ENCODE results near the gene NOBOX.
"Not testable (repeated sequence)": the region's sequence is repeated elsewhere in the genome, so short reads cannot be mapped to it uniquely, and the experiment has no call there.

Gene NOBOX

DNA sequence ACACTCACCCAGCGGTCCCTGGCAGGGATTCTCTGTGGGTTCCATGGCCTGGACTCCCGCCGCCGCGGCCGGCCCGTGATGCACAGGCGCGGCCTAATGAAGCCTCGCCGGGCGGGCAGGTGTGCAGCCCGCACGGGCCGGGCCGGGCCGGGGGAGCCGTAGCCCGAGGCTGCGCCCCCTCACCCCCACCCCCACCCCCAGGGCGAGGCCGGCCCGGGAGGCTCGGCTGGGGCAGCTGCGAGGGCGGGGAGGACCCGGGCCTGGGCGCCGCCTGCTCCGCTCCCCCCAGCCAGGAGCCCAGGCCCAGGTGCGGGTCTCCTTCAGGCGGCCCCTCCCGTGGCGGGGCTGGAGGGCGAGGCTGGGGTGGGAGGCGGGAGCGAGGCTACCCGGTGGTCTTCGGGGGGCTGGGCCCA lies at the start of gene NOBOX:
TSS of gene NOBOX (minus strand) at position 45 of the 413 bp plus-strand sequence.
- no peak for DNase-seq

DNA sequence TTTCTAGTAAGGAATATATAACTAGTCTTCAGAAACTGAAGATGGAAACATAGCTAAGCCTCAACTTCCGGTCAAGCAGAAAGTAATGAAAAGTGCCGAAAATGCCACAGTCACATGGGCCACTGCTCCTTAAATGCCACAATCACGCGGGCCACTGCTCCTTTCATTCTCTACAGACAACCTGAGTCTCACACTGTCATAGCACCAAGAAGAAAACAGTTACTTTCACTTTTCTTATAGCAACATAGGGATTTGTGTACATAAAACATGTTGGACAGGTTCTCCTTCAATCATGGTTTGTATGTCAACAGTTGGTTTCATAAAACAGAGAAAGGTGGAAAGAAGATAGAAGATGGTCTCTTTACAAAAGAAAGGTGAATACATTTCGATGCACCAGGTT lies 48.6 kb upstream of the NOBOX start:
- DNase-seq = no peak

DNA sequence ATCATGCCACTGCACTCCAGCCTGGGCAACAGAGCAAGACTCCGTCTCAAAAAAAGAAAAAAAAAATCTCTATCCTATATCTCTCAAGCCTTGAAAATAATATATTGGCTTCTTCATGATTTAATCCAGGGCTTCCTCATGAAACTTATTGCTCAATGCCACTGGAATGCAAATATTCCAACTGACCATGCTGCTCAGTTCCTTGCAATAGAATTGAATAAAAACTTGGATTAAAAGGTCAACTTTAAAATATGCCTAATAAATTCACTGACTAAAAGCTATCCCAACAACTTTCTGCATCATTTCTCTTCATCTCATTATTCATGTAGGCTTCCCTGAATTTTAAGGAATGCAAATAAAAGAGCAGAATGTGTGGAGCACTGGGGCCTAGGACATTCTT lies 42.1 kb upstream of the NOBOX start:
- no peak for DNase-seq

DNA sequence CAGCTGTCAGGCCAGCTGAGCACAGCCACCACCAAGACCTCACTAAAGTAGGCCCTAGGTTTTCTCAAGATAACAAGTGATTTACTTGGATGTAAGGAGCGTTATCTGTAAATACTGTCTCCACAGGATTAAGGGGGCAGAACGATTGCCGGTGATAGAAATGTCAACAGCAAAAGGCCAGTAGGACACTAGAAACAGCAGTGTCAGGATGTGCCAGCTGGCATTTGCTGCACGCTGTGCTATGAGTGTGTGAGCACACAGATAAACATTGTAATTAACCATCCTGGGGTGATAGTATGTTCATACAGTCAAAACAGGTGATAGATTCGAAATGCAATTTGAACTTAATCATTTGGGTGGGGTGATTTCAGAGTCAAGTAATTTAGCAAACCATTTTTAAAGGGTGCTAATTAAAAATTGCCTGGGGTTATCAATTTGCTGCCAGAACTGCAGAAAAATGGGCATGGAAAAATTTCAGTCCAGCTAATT lies 36.3 kb upstream of the NOBOX start:
- no peak for DNase-seq

DNA sequence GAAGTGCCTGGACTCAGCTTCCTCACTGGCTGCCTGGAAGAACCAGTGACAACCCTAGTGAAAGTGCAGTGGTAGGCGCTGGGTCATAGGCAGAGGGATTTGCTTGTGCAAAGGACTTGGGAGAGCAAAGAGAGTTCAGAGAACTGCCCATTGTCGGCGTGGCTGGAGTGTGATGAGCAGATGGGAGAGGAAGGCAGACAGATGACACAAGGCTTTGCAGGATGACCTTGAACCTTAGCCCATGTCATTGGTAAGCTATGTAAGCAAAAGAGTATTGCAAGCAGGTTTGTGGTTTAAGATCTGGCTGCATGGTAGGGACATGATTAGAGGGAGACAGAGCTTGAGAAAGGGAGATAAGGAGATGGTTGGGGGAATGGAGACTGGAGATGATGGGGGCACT lies 35.3 kb upstream of the NOBOX start:
- DNase-seq = no peak

DNA sequence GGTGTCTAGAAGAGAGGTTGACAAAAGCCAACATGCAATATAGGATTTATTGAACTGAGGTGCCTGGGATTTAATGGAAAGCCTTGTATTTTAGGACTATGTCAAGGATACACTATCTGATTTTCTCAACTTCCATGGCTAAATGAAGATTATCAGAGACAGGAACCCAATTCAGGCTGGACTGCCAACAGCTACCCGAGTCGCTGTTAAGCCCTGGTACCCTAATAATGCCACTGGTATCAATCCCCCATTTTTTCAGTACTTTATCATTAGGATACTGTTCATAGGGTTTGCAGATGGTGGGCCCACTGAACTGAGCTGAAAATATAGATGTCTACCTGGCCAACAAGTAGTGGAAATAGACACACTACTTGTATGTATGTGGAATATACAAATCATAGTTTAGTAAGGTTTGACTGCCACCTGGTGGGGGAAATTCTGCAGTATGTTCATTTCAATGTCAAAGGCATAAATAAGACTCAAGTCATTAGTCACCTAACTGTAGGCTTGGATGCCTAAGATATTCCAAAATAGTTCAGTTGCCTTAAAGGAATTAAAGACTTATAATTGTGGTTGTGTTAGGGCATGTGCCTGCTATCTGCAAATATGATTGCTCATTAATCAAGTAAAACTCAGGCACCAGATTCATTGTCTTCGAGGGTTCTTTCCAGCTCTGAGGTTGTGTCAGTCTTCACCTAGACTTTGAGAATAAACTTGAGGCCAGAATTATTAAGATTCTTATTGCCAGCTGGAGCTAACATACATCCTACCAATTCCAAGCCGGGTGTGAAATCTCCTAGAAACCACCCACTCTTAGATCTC lies 34.1 kb upstream of the NOBOX start:
- peak; percentile 73 for DNase-seq

DNA sequence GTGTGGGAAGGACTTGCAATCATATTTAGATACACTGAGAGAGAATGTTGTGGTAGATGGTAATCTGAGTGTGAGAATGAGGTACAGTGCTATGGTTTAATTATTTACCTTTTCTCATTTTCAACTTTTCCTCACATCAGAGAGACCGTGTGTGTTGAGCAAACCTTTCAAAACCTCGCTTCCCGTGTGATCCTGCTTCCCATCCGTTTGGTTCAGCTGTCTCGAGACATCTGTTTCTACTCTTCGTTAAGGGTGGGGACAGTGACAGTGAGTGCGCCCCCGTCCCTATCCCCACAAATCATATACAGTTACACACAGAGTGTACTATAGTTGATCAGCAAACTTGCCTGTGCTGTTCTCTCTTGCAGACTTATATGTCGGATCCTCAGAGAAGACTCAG lies 33.0 kb upstream of the NOBOX start:
- no peak for DNase-seq

DNA sequence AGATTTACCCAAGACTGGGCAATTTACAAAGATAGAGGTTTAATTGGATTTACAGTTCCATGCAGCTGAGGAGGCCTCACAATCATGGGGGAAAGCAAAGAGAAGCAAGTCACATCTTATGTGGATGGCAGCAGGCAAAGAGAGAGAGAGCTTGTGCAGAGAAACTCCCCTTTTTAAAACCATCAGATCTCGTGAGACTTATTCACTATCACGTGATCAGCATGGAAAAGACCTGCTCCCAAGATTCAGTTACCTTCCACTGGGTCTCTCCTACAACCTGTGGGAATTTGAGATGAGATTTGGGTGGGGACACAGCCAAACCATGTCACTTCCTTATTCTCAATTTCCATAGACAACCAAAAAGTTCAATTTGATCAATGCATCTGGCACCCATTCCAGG lies 24.9 kb upstream of the NOBOX start:
- DNase-seq = no peak

DNA sequence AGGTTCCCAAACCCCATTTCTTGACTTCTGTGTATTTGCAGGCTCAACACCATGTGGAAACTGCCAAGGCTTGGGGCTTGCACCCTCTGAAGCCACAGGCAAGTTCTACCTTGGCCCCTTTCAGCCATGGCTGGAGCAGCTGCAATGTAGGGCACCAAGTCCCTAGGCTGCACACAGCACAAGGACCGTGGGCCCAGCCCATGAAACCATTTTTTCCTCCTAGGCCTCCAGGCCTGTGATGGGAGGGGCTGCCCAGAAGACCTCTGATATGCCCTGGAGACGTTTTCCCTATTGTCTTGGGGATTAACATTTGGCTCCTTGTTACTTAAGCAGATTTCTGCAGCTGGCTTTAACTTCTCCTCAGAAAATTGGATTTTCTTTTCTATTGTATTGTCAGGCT lies 24.0 kb upstream of the NOBOX start:
- not testable (repeated sequence) for DNase-seq

DNA sequence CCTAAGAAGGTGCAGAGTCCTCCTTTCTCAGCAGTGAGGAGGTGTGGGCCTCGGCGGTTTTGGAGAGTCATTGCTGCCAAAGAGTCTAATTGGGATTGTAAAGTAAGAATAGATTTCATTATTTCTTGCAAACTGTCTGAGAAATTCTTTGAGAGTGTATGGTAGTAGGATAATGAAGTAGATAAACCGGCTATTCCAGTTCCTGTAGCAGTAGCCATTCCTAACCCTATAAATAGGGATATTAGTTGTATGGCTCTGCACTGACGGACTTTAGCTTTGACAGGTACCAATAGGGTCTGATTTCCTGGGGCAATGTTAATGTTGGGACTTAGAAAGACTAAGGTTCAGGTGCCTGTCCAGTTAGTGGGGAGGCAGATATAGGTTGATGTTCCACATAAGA lies 15.4 kb upstream of the NOBOX start:
- DNase-seq = not testable (repeated sequence)

DNA sequence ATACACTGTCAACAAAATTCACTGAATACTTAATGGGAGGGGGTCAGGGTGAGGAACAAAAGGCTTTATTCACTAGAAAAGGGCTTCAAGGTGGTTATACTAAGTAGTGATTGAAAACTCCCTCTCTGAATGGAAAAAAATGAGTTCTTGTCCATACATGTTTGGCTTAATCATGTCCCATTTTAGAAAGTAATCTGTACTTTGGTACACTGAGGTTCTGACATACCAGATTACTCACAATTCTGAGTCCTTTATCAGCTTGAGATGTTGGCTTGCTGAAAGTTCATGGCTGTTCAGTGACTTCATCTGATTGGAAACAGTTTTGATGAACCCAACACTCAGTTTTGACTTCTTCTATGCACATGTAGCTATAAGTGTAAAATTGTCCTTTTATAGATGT lies 12.8 kb upstream of the NOBOX start:
- no peak for DNase-seq

DNA sequence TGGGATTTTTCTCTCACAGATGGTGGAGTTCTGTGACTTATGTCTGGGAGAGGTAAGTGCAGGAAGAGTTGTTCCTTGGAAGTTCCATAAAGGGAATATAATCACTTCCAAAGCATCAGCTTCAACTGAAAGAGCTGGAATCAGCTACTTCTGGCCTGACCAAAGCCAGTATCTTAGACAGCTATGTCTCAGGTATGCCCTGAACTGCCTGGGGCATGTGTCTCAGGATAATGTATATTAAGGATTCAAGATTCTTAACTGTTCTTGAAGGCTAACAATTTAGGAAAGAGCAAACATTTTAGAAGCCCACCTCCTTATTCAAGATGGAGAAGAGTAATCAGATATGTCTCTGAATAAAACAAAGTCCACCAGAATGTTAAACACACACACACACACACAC lies 12.4 kb upstream of the NOBOX start:
- DNase-seq = no peak

DNA sequence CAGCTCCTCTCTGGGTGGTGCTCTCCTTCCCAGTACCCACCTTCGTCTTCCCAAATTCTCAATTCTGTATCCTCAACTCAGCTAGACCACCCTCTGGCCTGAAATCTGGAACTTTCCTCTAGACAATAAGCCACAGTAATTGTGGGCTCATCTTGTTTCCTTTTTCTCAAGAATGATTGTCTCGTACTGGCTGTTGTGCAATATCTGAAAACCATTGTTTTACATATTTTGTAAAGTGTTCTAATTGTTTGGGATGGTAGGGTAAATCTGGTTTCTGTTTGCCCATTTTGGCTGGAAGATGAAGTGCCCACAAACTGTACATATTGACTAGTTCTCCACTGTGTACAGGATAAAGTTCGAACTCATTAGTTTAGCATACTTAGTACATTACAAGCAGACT lies 11.3 kb upstream of the NOBOX start:
- DNase-seq = no peak

DNA sequence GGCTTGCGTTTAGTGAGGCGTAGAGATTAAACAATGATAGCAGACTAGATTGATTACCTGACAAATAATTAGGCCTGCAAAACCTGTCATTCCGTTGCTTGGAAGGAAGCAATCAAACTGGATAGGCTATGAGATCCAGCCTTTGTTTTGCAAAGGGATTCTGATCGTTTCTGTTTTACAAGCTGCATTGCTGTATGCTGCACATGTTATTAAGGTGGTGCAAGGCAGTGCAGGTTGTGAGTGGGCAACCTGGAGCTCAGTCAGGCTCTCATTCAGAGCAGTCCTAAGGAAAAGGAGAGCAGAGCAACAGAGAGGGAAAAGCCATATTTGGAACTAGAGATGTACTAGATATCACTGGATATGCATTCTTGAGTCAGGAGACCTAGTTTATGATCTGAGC lies 6.9 kb upstream of the NOBOX start:
- no peak for DNase-seq

DNA sequence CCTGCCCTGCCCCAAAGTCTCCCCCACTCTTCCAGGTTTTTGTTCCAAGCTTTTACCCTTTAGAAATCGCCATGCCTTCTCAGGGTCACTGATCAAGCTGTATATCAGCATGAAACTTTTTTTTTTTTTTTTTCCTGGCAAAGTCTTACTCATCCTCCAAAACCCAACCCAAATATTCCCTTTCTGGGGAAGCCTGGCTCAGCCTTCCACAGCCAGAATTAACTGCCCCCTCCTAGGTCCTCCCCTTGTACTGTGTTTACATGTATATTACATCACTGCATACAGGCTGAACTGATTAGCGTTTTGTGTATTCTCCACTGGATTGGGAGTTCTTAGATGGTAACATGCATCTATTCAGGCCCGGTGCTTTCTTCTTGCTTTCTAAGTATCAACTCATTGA lies 4.6 kb upstream of the NOBOX start:
- no peak for DNase-seq

DNA sequence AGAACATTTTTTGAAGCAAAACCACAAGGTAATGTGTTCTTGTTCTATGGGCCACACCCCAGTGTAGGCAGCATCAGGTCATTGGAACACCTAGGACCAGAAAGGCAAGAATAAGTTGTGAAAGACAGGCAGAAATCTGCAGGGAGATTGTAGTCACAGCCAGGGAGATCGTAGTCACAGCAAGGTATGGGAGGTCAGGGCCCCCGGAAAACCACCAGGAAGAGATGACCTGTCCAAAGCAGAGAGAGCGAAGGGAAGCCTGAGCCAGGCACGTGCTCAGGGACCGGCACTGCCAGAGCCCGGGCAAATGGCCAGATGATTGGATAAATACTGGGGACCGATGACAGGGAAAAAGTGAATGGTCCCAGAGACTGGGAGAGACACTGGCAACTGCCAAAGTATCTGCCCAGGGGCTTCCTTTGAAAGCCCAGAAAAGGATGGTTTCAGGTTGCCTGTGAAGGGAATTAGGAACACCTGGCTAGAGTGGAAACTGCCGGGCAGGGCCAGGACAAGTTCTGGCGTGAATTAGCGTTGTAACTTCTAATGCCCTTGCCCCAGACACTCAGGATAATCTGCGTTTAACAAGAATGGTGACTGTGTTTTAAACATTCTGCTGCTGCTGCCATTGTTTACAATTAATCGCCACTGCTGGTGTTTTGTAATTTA lies 3.9 kb upstream of the NOBOX start:
- no peak for DNase-seq

DNA sequence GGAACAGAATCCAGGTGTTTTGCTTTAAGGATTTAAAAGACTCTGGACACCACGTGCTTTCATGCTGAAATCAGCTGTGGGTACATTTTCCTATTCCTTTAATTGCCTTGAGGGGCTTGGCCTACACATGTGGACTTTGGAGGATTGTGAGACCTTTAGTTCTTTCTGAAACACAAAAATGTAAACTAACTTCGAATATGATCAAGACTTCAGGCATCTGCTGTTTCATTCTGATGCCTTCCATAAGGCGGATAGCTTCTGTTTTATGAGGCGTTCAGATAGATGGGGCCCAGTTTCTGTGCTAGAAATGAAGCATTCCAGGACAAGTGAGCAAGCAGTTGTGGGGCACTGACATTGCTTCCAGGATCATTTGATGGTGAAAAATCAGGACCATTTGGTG lies 1.5 kb upstream of the NOBOX start:
- no peak for DNase-seq

DNA sequence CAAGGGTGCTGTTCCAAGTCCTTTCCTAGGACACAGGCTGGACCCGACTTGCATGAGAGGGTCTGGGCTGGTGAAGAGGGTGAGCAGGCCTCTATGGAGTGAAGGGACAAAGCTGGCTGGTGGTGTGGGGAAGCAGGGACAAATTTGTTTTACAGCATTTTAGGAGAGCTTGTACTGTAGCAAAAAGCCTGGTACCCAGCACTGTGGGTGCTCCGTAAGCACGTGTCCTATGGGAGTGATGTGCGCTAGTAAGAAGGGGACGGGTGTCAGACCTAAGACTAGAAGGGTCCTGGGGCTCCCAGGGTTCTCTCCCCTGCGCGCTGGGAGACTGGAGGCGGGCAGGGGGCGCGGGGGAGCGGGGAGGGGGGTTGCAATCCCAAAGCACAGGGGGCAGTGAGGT lies 391 bp downstream of the NOBOX start:
- DNase-seq = no peak

DNA sequence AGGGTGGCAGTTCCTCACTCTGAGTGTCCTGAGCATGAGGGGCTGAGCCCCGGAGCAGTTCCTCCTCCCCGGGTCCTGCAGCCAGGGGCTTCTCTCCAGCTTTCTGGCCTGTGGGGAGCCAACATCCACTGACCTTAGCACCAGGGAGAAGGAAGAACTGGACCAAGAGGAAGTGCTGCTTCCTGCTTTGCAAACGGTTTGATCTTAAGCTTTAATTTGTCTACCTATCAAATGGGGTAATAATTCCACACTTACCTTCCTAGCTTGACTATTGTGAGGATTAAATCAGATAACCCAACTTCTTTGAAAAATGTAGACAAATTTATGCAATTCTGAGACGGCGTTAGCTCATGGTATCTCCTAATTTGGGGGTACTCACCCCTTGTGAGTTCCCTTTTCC lies 2.0 kb downstream of the NOBOX start:
- DNase-seq = no peak

DNA sequence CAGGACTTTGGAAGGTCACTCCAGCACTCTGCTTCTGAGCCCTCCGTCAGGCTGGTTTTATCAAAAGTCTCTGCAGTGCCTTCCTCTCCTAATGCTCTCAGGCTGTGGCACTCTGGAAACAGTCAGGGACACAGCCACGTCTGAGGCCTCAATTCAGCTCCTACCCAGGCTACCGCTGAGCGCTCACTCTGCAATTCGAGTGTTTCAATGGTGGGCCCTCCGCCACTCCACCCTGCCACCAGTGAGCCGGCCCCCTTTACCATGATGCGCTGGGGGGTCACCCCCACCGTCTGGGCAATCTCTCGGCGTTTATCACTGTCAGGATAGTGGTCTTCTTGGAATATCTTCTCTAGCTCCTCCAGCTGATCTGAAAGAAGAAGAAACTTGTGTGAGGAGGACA lies 3.5 kb downstream of the NOBOX start:
- DNase-seq = no peak

DNA sequence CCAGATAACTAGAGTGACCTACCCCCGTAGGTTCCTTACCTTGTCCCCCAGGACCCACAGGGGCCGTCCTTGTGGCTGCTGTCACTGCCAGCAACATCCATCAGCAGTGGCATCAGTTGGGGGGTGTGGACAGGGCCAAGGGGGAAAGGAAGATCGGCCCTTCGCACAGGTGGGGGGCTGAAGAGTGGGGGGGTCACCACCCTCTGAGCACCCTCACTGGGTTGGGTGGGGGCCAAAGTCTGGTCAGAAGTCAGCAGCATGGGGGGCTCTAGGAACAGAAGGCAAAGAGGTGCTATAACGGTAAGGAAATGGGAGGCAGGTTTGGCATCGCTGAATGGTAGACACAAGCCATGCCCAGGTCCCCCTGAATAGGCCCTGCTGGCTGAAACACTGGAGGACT lies 4.6 kb downstream of the NOBOX start:
- no peak for DNase-seq

DNA sequence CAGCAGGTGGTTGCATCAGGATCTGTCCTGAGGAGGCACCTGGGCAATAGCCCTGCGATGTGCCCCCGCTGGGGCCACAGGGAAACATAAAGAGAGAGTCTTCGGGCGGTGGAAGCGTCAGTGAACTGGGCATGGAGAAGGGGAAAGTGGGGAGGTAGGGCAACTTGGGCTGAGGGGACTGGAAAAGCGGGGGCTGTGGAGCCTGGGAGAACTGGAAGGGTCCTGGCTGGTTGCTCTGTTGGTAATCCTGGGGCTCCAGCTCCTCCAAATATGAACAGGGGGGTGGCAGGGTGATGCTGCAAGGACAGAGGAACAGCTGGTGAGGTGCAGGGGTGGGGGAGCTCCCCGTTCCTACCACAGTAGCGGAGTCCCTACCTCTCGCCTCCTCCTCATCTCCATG lies 5.2 kb downstream of the NOBOX start:
- no peak for DNase-seq

DNA sequence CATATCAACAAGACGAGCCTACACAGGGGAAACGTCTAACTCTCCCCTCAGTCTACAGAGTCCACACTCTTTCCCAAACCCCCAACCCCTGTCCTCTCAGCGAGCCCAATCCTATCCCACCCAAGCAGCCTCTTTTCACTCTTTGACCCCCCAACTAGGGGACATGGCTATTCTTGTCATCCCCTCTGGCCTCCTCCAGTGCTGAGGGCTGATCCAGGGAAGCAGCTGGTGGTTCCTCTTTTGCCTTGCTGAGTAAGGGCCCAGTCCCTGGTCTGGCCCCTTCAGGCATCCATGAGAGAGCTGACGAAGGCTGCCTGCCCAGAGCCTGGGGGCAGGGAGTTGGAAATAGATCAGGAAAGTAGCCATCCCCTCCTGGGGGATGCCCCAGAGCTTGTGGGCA lies 6.4 kb downstream of the NOBOX start:
- DNase-seq = no peak

DNA sequence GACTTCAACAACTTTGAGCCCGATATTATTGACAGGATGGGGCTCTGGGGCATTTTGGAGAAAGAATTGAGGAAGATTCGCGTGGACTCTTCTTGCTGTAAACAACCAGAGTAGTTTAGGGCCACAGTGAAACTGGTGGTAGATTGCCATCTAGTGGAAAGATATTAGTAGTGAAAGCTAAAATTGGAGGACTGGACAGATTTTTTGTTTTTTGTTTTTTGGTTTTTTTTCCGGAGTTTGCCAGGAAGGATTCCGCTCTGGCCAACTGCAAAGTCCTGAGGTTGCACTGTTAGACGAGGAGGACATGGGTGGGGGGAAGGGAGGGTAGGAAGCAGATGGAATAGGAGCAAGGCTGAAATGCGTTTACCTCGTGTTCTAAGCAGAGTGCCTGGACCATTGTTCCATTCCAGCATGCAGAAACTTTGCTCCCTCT lies 11.7 kb downstream of the NOBOX start:
- DNase-seq = no peak

DNA sequence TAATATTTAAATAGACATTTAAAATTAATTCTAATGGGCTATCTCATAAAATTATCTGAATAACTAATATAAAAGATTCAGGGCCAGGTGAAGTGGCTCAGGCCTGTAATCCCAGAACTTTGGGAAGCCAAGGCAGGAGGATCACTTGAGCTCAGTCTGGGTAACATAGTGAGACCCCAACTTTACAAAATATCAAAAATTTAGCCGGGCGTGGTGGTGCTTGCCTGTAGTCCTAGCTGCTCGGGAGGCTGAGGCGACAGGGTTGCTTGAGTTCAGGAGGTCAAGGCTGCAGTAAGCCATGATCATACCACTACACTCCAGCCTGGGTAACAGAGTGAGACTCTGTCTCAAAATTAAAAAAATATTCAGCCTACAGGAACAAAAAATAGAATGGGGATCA lies 12.5 kb downstream of the NOBOX start:
- no peak for DNase-seq

Data from stimulated activated CD8-positive, alpha-beta memory T cell treated with anti-CD3 and anti-CD28 coated beads, Interleukin-4, amount 100 ng/mL, for 48 hours (primary cell).